Measurements from ENCODE around the gene SYT7. TPM values are rescaled to one million over a fixed set of nuclear protein-coding genes. Genes with fewer than 3 reads are reported as not detected.

SYT7 gene
- polyA plus RNA-seq, 2 of the 4 experiments (the other 2 are of a cell fraction): 0.37 to 1.0 TPM

GRCh38 chr11:61549662-61550568 lies 31.0 kb downstream of the SYT7 start:
- POLR2A ChIA-PET: no interaction called here
- Histone ChIP-seq H3K9me3 (no peaks in the 10 kb centered on the region), H3K27ac (no peak overlapping the region; a peak in 1 of 6 replicates), H3K4me1 (peaks cover 10% of the 10 kb centered on the region), H3K4me3 (no peak overlapping the region), H3K4me2 (no peak overlapping the region)
- no peak for TF ChIP-seq HDAC2 (IDR thresholded peaks at IDR 0.05)
- TF ChIP-seq NFE2L2 (conservative IDR thresholded peaks at IDR 0.05; ENCODE audit: low read length): no peak
- TF ChIP-seq E2F6 (IDR thresholded peaks at IDR 0.05; ENCODE audit: borderline replicate concordance, low read depth): no peak
- TF ChIP-seq JUNB (IDR thresholded peaks at IDR 0.05): no peak
- no peak for TF ChIP-seq MYC (IDR thresholded peaks at IDR 0.05; ENCODE audit: borderline replicate concordance, low read length)
- no peak for TF ChIP-seq BHLHE40 (IDR thresholded peaks at IDR 0.05; ENCODE audit: low read depth, low read length)
- TF ChIP-seq, protein P1, sequence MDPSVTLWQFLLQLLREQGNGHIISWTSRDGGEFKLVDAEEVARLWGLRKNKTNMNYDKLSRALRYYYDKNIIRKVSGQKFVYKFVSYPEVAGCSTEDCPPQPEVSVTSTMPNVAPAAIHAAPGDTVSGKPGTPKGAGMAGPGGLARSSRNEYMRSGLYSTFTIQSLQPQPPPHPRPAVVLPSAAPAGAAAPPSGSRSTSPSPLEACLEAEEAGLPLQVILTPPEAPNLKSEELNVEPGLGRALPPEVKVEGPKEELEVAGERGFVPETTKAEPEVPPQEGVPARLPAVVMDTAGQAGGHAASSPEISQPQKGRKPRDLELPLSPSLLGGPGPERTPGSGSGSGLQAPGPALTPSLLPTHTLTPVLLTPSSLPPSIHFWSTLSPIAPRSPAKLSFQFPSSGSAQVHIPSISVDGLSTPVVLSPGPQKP (IDR thresholded peaks at IDR 0.05; ENCODE audit: low read depth, low read length): no peak
- TF ChIP-seq ZNF302 (CRISPR knock-in tag; IDR thresholded peaks at IDR 0.05): no peak
- DNase-seq (ENCODE audit: low read depth in 1 of 2, low spot score in 1 of 2) (no peak), ATAC-seq (0 out of 6 replicates have a peak, but pooled peaks of 1 of the 2 experiments have one; percentile 4), FAIRE-seq (no peak)
- 72% methylated on average over 18 of the region's 23 CpGs for WGBS (ENCODE audit: missing lambda C conversion rate)
- CTCF ChIA-PET: interaction anchor here (1.0 to 3.6 kb wide), 4 partner anchors 12 to 104 kb away, joined by 3 to 18 read pairs (median 10); no protein-coding TSS in a partner anchor

DNA sequence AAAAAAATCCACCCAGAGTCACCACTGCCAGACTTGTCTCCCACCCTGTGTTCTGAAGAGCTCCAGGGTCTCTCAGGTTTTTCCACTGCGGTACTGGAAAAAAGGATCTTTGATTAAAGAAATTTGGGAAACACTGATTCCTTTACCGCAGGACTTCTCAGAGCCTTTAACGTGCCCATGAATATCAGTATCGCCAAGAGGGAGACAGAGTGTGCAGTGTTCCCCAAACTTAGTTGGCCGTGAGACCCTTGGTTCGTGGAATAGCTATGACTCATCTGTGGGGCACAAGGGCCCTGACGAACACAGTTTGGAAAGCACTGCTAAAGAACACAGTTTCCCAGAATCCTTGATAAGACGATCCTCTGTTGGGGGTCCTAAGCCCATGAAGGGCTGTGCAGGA lies 31.7 kb downstream of the SYT7 start:
- ChIA-PET POLR2A (no interaction called here), CTCF (interaction anchor here (1.0 to 3.6 kb wide), 4 partner anchors 13 to 103 kb away, joined by 3 to 18 read pairs (median 10); no protein-coding TSS in a partner anchor)
- FAIRE-seq: no peak
- no peak overlapping the region for H3K4me2 ChIP-seq
- H3K4me3 ChIP-seq: no peak overlapping the region
- no peaks in the 10 kb centered on the region for H3K9me3 ChIP-seq
- WGBS (ENCODE audit: missing lambda C conversion rate): 64% methylated on average over 8 of the region's 8 CpGs
- H3K27ac ChIP-seq: no peak overlapping the region
- TF ChIP-seq BCL3 (IDR thresholded peaks at IDR 0.05) (no peak), MAZ (IDR thresholded peaks at IDR 0.05; ENCODE audit: borderline replicate concordance, low read depth, low read length) (no peak), RCOR1 (IDR thresholded peaks at IDR 0.05; ENCODE audit: low read depth, low read length) (no peak), CTCF (IDR thresholded peaks at IDR 0.05) (no peak), HOXB5 (CRISPR knock-in tag; IDR thresholded peaks at IDR 0.05) (no peak), PBX3 (IDR thresholded peaks at IDR 0.05) (no peak), TP53 (CRISPR knock-in tag; IDR thresholded peaks at IDR 0.05) (no peak), EHMT2 (IDR thresholded peaks at IDR 0.05; ENCODE audit: low read depth) (no peak), CHD4 (IDR thresholded peaks at IDR 0.05; ENCODE audit: borderline replicate concordance) (no peak), CBX8 (IDR thresholded peaks at IDR 0.05) (no peak), FOSL2 (IDR thresholded peaks at IDR 0.05) (no peak), FOSL2 (CRISPR knock-in tag; IDR thresholded peaks at IDR 0.05) (no peak)
- ATAC-seq: no peak
- DNase-seq (ENCODE audit: low read depth in 1 of 2, low spot score in 1 of 2): no peak
- H3K4me1 ChIP-seq: peaks cover 14% of the 10 kb centered on the region
